SK-N-SH (cell line): ENCODE data around the gene ZNF547. TPM values are rescaled to one million over a fixed set of nuclear protein-coding genes. Genes with fewer than 3 reads are reported as not detected.
A peak's percentile ranks its signal among the peaks of the same experiment; 100 is the strongest.

Experiments used
- CTCF ChIA-PET: fragments of 300-600, 350-600 bp; formaldehyde crosslinking; extraction: SDS; loops from one replicate; lab custom pipeline; 2021; lab: Yijun Ruan, JAX
- POLR2A ChIA-PET: fragments of 350-600 bp; sonication (Branson Sonifier 250); formaldehyde crosslinking; extraction: SDS; loops from one replicate; lab custom pipeline; 2020; ENCODE audit warnings: antibody characterized with exemption, inconsistent platforms; lab: Yijun Ruan, JAX
- DNase-seq: peaks from one replicate; pipeline ENCODE4 v3.0.0; 2012
- H2AFZ ChIP-seq: fragments of 200-600 bp; sonication (generic); 2 replicates; pipeline ENCODE4 v1.8.1; 2016; ENCODE audit warnings: antibody characterized with exemption, mild to moderate bottlenecking, low read depth
- H3F3A ChIP-seq: fragments of 200-600 bp; sonication (generic); replicated peaks from 2 replicates; pipeline ENCODE3; 2016; ENCODE audit warnings: antibody characterized with exemption, mild to moderate bottlenecking; ENCODE audit not compliant: insufficient read depth
- H3K27ac ChIP-seq, 2 experiments: fragments of 200-500 bp in 1 of 2; fragments of 200-600 bp in 1 of 2; sonication (Bioruptor generic) in 1 of 2; sonication (generic), shearing (Covaris generic) in 1 of 2; 2 replicates each; pipeline versions ENCODE4 v1.5.1 to v1.6.1; 2014 to 2016; ENCODE audit warnings: low read depth in 2 of 2, inconsistent platforms in 1 of 2, low read length in 1 of 2, mild to moderate bottlenecking in 1 of 2, mixed read lengths in 1 of 2
- H3K27me3 ChIP-seq: fragments of 200-600 bp; sonication (generic), shearing (Covaris generic); 2 replicates; pipeline ENCODE4 v1.6.1; 2016; ENCODE audit warnings: mixed run types; ENCODE audit not compliant: insufficient read depth
- H3K36me3 ChIP-seq, 2 experiments: fragments of 200-500 bp in 1 of 2; fragments of 200-600 bp in 1 of 2; sonication (Bioruptor generic) in 1 of 2; sonication (generic) in 1 of 2; replicated peaks in 1 of 2; 2 replicates each; pipeline versions ENCODE3 to v1.5.1; 2014 to 2016; ENCODE audit warnings: low read length in 1 of 2, mild to moderate bottlenecking in 1 of 2; ENCODE audit not compliant: insufficient read depth in 2 of 2, control insufficient read depth in 1 of 2
- H3K4me1 ChIP-seq, 2 experiments: fragments of 200-500 bp in 1 of 2; fragments of 200-600 bp in 1 of 2; sonication (Bioruptor generic) in 1 of 2; sonication (generic), shearing (Covaris generic) in 1 of 2; 2 replicates each; pipeline versions ENCODE4 v1.5.1 to v1.6.1; 2014 to 2016; ENCODE audit warnings: low read depth in 1 of 2, low read length in 1 of 2, mixed run types in 1 of 2; ENCODE audit not compliant: insufficient read depth in 2 of 2, control insufficient read depth in 1 of 2
- H3K4me2 ChIP-seq: fragments of 200-600 bp; sonication (generic), shearing (Covaris generic); 2 replicates; pipeline ENCODE4 v1.6.1; 2017; ENCODE audit warnings: mixed run types
- H3K4me3 ChIP-seq, 2 experiments: fragments of 200-500 bp in 1 of 2; fragments of 200-600 bp in 1 of 2; sonication (Bioruptor generic) in 1 of 2; sonication (generic), shearing (Covaris generic) in 1 of 2; 2 replicates each; pipeline versions ENCODE4 v1.5.1 to v1.8.1; 2014 to 2016; ENCODE audit warnings: low read depth in 2 of 2, inconsistent platforms in 1 of 2, low read length in 1 of 2, mild to moderate bottlenecking in 1 of 2, mixed read lengths in 1 of 2, moderate library complexity in 1 of 2
- H3K79me2 ChIP-seq: fragments of 200-600 bp; sonication (generic); 2 replicates; pipeline ENCODE4 v1.8.1; 2017; ENCODE audit warnings: mild to moderate bottlenecking; ENCODE audit not compliant: insufficient read depth
- H3K9ac ChIP-seq: fragments of 200-600 bp; sonication (generic); 2 replicates; pipeline ENCODE4 v1.6.1; 2017; ENCODE audit warnings: mixed run types
- H3K9me2 ChIP-seq: fragments of 200-600 bp; sonication (generic); 2 replicates; pipeline ENCODE4 v1.6.1; 2017; ENCODE audit warnings: mixed run types
- H3K9me3 ChIP-seq: fragments of 200-600 bp; sonication (generic); 2 replicates; pipeline ENCODE4 v1.6.1; 2017; ENCODE audit warnings: mixed run types, mild to moderate bottlenecking, moderate library complexity
- H4K20me1 ChIP-seq: fragments of 200-600 bp; sonication (generic); 2 replicates; pipeline ENCODE4 v1.6.1; 2017; ENCODE audit warnings: mild to moderate bottlenecking, mixed run types; ENCODE audit not compliant: insufficient read depth
- CHD2 ChIP-seq: fragments of 150-350 bp; IDR thresholded peaks from 2 replicates; pipeline ENCODE4 v1.6.1; 2018; ENCODE audit warnings: low read length; ENCODE audit not compliant: partially characterized antibody
- CTCF ChIP-seq: fragments of 200-600 bp; sonication (generic); IDR thresholded peaks from 2 replicates; pipeline ENCODE4 v1.6.1; 2017; ENCODE audit warnings: antibody characterized with exemption, mild to moderate bottlenecking, moderate library complexity
- ELF1 ChIP-seq: IDR thresholded peaks from 2 replicates; pipeline ENCODE4 v1.4.0; 2012
- EZH2phosphoT487 ChIP-seq: fragments of 200-600 bp; sonication (generic); IDR thresholded peaks from 2 replicates; pipeline ENCODE4 v1.6.1; 2017; ENCODE audit warnings: low read depth, mixed run types, mild to moderate bottlenecking, antibody characterized with exemption, moderate library complexity, borderline replicate concordance
- FOSL2 ChIP-seq: IDR thresholded peaks from 2 replicates; pipeline ENCODE4 v1.4.0; 2012; ENCODE audit warnings: low read depth, mild to moderate bottlenecking, moderate library complexity, borderline replicate concordance
- FOXJ3 ChIP-seq: sonication (generic); formaldehyde crosslinking; IDR thresholded peaks from 2 replicates; pipeline ENCODE4 v1.5.1; 2020; ENCODE audit warnings: mild to moderate bottlenecking, missing genetic modification reagents
- FOXM1 ChIP-seq: IDR thresholded peaks from 2 replicates; pipeline ENCODE4 v1.4.0; 2012; ENCODE audit warnings: low read depth, mild to moderate bottlenecking
- GATA2 ChIP-seq: sonication (generic); formaldehyde crosslinking; IDR thresholded peaks from 2 replicates; pipeline ENCODE4 v1.5.0; 2020; ENCODE audit warnings: mild to moderate bottlenecking, missing genetic modification reagents
- JUND ChIP-seq: IDR thresholded peaks from 2 replicates; pipeline ENCODE4 v1.4.0; 2012
- MAX ChIP-seq: IDR thresholded peaks from 2 replicates; pipeline ENCODE4 v1.4.0; 2012; ENCODE audit warnings: low read depth
- MEF2A ChIP-seq: IDR thresholded peaks from 2 replicates; pipeline ENCODE4 v1.4.0; 2012; ENCODE audit warnings: low read depth, borderline replicate concordance
- MXI1 ChIP-seq: IDR thresholded peaks from 2 replicates; pipeline ENCODE4 v1.6.1; 2012; ENCODE audit warnings: mild to moderate bottlenecking, low read depth, low read length, improper control_type of control experiment
- NFIC ChIP-seq: IDR thresholded peaks from 2 replicates; pipeline ENCODE4 v1.4.0; 2012; ENCODE audit warnings: borderline replicate concordance
- NRF1 ChIP-seq: IDR thresholded peaks from 2 replicates; pipeline ENCODE4 v1.6.1; 2012; ENCODE audit warnings: low read depth, mild to moderate bottlenecking, low read length
- PBX3 ChIP-seq: IDR thresholded peaks from 2 replicates; pipeline ENCODE4; 2012
- RAD21 ChIP-seq: IDR thresholded peaks from 2 replicates; pipeline ENCODE4 v1.6.1; 2012; ENCODE audit warnings: mild to moderate bottlenecking, low read length
- RCOR1 ChIP-seq: fragments of 150-350 bp; IDR thresholded peaks from 2 replicates; pipeline ENCODE4 v1.6.1; 2017; ENCODE audit warnings: antibody characterized with exemption, low read length
- RFX5 ChIP-seq: IDR thresholded peaks from 2 replicates; pipeline ENCODE4 v1.6.1; 2012; ENCODE audit warnings: mild to moderate bottlenecking, improper control_type of control experiment, low read length
- RXRA ChIP-seq: IDR thresholded peaks from 2 replicates; pipeline ENCODE4 v1.4.0; 2012; ENCODE audit warnings: low read depth, mild to moderate bottlenecking, borderline replicate concordance
- SIN3A ChIP-seq: IDR thresholded peaks from 2 replicates; pipeline ENCODE4 v1.6.1; 2012; ENCODE audit warnings: low read depth, mild to moderate bottlenecking, low read length, moderate library complexity, borderline replicate concordance
- SMC3 ChIP-seq: IDR thresholded peaks from 2 replicates; pipeline ENCODE4 v1.6.1; 2012; ENCODE audit warnings: low read depth, low read length, improper control_type of control experiment
- TAF1 ChIP-seq: IDR thresholded peaks from 2 replicates; pipeline ENCODE4 v1.6.1; 2012; ENCODE audit warnings: low read depth, mild to moderate bottlenecking, low read length, moderate library complexity, borderline replicate concordance
- TCF12 ChIP-seq: IDR thresholded peaks from 2 replicates; pipeline ENCODE4 v1.4.0; 2012
- TEAD4 ChIP-seq: IDR thresholded peaks from 2 replicates; pipeline ENCODE4 v1.4.0; 2012; ENCODE audit warnings: mild to moderate bottlenecking, borderline replicate concordance; ENCODE audit not compliant: insufficient read depth
- WGBS: methylation state at CpG from one replicate; pipeline ENCODE4 v1.1.6; 2017; ENCODE audit warnings: low lambda C conversion rate; 5-methylcytosine and 5-hydroxymethylcytosine counted together
- polyA plus RNA-seq, 3 experiments: library from polyadenylated mRNA; depleted of rRNA; stranded (reverse); fragments of >200 nt; gene quantifications; 2 replicates each; pipeline ENCODE4 v1.2.3, GENCODE V29; 2012
- TF ChIP-seq, protein P1 (sequence below): fragments of 150-350 bp; IDR thresholded peaks from 2 replicates; pipeline ENCODE4 v1.6.1; 2017; ENCODE audit warnings: antibody characterized with exemption, low read length, low read depth, borderline replicate concordance
- TF ChIP-seq, protein P2 (sequence below): IDR thresholded peaks from 2 replicates; pipeline ENCODE4 v1.4.0; 2012; ENCODE audit warnings: low read depth, borderline replicate concordance
- TF ChIP-seq, protein P3 (sequence below): fragments of 150-350 bp; IDR thresholded peaks from 2 replicates; pipeline ENCODE4 v1.6.1; 2016; ENCODE audit warnings: mild to moderate bottlenecking, low read depth, low read length

The ZNF547 gene
- polyA plus RNA-seq, 1 of the 3 experiments (the other 2 are of a cell fraction) = 1.5 TPM

GRCh38 chr19:57410877-57411671 is 47.7 kb downstream of the ZNF547 start, which contains the start of gene ZNF17:
Gene ZNF17, plus strand, starts transcription at chr19:57411161. Its CDS starts 2,455 bp downstream, at chr19:57413616.
- Histone ChIP-seq H3K4me2 (peak within 1 kb of the TSS; percentile 98), H3F3A (no peaks in the 10 kb centered on the region), H3K4me3 (peak within 1 kb of the TSS; percentile 73 to 91), H4K20me1 (no peaks in the 10 kb centered on the region), H3K9me2 (no peaks in the 10 kb centered on the region), H3K79me2 (peaks cover 40% of the 10 kb centered on the region), H3K27me3 (no peaks in the 10 kb centered on the region), H3K36me3 (peaks cover 6 to 11% of the 10 kb centered on the region in 2 experiments), H3K9me3 (no peaks in the 10 kb centered on the region), H3K4me1 (peaks cover 0 to 14% of the 10 kb centered on the region in 2 experiments; a peak in 1 of 4 replicates), H3K27ac (peak within 1 kb of the TSS in 1 of 2 experiments; percentile 51; a peak in 2 of 4 replicates), H2AFZ (peak within 1 kb of the TSS; percentile 74), H3K9ac (peak within 1 kb of the TSS; percentile 75)
- CTCF ChIA-PET = interaction anchor here (1.0 to 1.2 kb wide), 2 partner anchors 59 to 744 kb away, joined by 3 read pairs; no protein-coding TSS in a partner anchor
- POLR2A ChIA-PET = interaction anchor here (0.6 kb wide), 1 partner anchor 26 kb away, joined by 3 read pairs; no protein-coding TSS in a partner anchor
- DNase-seq = peak; percentile 93
- 1% methylated on average over 36 of the region's 55 CpGs for WGBS
- peak; percentile 99 for TF ChIP-seq PBX3
- peak; percentile 84 for TF ChIP-seq MXI1
- TF ChIP-seq TEAD4 = no peak
- TF ChIP-seq MEF2A = no peak
- TF ChIP-seq CHD2 = peak; percentile 93
- no peak for TF ChIP-seq GATA2 (CRISPR knock-in tag)
- no peak for TF ChIP-seq RFX5
- no peak for TF ChIP-seq FOXM1
- TF ChIP-seq, protein P1, sequence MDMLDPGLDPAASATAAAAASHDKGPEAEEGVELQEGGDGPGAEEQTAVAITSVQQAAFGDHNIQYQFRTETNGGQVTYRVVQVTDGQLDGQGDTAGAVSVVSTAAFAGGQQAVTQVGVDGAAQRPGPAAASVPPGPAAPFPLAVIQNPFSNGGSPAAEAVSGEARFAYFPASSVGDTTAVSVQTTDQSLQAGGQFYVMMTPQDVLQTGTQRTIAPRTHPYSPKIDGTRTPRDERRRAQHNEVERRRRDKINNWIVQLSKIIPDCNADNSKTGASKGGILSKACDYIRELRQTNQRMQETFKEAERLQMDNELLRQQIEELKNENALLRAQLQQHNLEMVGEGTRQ = no peak
- TF ChIP-seq TAF1 = peak; percentile 70; the same call in 1 of the 2 replicates
- TF ChIP-seq NFIC = no peak
- no peak for TF ChIP-seq SIN3A
- no peak for TF ChIP-seq JUND
- TF ChIP-seq EZH2phosphoT487 = no peak
- TF ChIP-seq FOXJ3 (CRISPR knock-in tag) = no peak
- no peak for TF ChIP-seq RCOR1
- TF ChIP-seq RXRA = no peak
- TF ChIP-seq SMC3 = no peak
- TF ChIP-seq FOSL2 = no peak
- no peak for TF ChIP-seq CTCF
- no peak for TF ChIP-seq RAD21
- no peak for TF ChIP-seq TCF12
- TF ChIP-seq, protein P2, sequence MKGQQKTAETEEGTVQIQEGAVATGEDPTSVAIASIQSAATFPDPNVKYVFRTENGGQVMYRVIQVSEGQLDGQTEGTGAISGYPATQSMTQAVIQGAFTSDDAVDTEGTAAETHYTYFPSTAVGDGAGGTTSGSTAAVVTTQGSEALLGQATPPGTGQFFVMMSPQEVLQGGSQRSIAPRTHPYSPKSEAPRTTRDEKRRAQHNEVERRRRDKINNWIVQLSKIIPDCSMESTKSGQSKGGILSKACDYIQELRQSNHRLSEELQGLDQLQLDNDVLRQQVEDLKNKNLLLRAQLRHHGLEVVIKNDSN = peak; percentile 26; the same call in 1 of the 2 replicates
- peak; percentile 43; the same call in 1 of the 2 replicates for TF ChIP-seq ELF1
- no peak for TF ChIP-seq NRF1
- TF ChIP-seq MAX = 0 out of 2 replicates have a peak, but pooled peaks have one; percentile 17
- TF ChIP-seq, protein P3, sequence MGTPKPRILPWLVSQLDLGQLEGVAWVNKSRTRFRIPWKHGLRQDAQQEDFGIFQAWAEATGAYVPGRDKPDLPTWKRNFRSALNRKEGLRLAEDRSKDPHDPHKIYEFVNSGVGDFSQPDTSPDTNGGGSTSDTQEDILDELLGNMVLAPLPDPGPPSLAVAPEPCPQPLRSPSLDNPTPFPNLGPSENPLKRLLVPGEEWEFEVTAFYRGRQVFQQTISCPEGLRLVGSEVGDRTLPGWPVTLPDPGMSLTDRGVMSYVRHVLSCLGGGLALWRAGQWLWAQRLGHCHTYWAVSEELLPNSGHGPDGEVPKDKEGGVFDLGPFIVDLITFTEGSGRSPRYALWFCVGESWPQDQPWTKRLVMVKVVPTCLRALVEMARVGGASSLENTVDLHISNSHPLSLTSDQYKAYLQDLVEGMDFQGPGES = peak; percentile 59; the same call in 1 of the 2 replicates
